GM12878 (cell line): ENCODE results near the gene THAP4. TPM values are rescaled to one million over a fixed set of nuclear protein-coding genes. Genes with fewer than 3 reads are reported as not detected.

Experiments used
- ATAC-seq: fragments of 200-7000 bp; cut with Tn5 transposase; 3 replicates; pipeline ENCODE4 v1.9.1; 2020; ENCODE audit warnings: mild to moderate bottlenecking, moderate library complexity
- BruUV-seq: library from RNA; stranded (reverse); fragments of 400-500 nt; replicated peaks from 2 replicates; lab custom pipeline; 2021; lab: Mats Ljungman, UMichigan
- CTCF ChIA-PET: fragments of 300-600 bp; sonication (Branson Sonifier 250); formaldehyde crosslinking; extraction: SDS; loops from one replicate; lab custom pipeline; 2021; ENCODE audit warnings: inconsistent platforms; lab: Yijun Ruan, JAX
- POLR2A ChIA-PET: fragments of 350-600 bp; formaldehyde crosslinking; extraction: SDS; loops from one replicate; lab custom pipeline; 2021; ENCODE audit warnings: inconsistent platforms; lab: Charles Lee
- RAD21 ChIA-PET: fragments of 300-600 bp; sonication (Branson Sonifier 250); formaldehyde crosslinking; loops from one replicate; lab custom pipeline; 2023; ENCODE audit warnings: antibody characterized with exemption; ENCODE audit not compliant: unreplicated experiment; lab: Charles Lee
- SMC1A ChIA-PET: fragments of 300-600 bp; sonication (Branson Sonifier 250); formaldehyde crosslinking; loops from one replicate; lab custom pipeline; 2023; ENCODE audit not compliant: unreplicated experiment, uncharacterized antibody; lab: Charles Lee
- DNase-seq: peaks from one replicate; pipeline ENCODE4 v3.0.0-alpha.2; 2011; ENCODE audit warnings: low read depth, low spot score
- FAIRE-seq: peaks from 3 replicates; lab custom pipeline; 2011; peaks lifted over from hg19 to GRCh38; lab: Jason Lieb, UNC
- H2AFZ ChIP-seq: 2 replicates; pipeline ENCODE4 v1.6.0; 2011; ENCODE audit warnings: low read depth, low read length, control low read depth; ENCODE audit not compliant: control insufficient read depth
- H3K27ac ChIP-seq: 2 replicates; pipeline ENCODE4 v1.5.1; 2011; ENCODE audit warnings: control low read depth; ENCODE audit not compliant: control insufficient read depth, insufficient read depth
- H3K27me3 ChIP-seq, 2 experiments: replicated peaks in 1 of 2; 2 replicates each; pipeline versions ENCODE4 v1.6.0 to v1.6.1; 2011; ENCODE audit warnings: low read length in 1 of 2; ENCODE audit not compliant: control insufficient read depth in 2 of 2, insufficient read depth in 2 of 2
- H3K36me3 ChIP-seq, 2 experiments: 2 replicates each; pipeline ENCODE4 v1.5.1; 2011; ENCODE audit warnings: low read length in 1 of 2; ENCODE audit not compliant: control insufficient read depth in 2 of 2, insufficient read depth in 2 of 2
- H3K4me1 ChIP-seq: 2 replicates; pipeline ENCODE4 v1.6.1; 2011; ENCODE audit warnings: mild to moderate bottlenecking, low read length, moderate library complexity, mixed read lengths; ENCODE audit not compliant: control insufficient read depth, insufficient read depth
- H3K4me2 ChIP-seq: 2 replicates; pipeline ENCODE4 v1.6.0; 2011; ENCODE audit warnings: control low read depth; ENCODE audit not compliant: control insufficient read depth, insufficient read depth
- H3K4me3 ChIP-seq: fragments of 200-600 bp; sonication (generic); 2 replicates; pipeline ENCODE4 v1.5.1; 2016
- H3K79me2 ChIP-seq: 2 replicates; pipeline ENCODE4 v1.6.0; 2011; ENCODE audit warnings: low read length; ENCODE audit not compliant: control insufficient read depth, insufficient read depth
- H3K9ac ChIP-seq: 2 replicates; pipeline ENCODE4 v1.8.0; 2011; ENCODE audit warnings: low read length, control low read depth, mixed read lengths; ENCODE audit not compliant: control insufficient read depth, insufficient read depth
- H3K9me3 ChIP-seq: replicated peaks from 3 replicates; pipeline ENCODE4 v1.5.1; 2011; ENCODE audit warnings: mild to moderate bottlenecking, low read length; ENCODE audit not compliant: control insufficient read depth, insufficient read depth
- H4K20me1 ChIP-seq: 2 replicates; pipeline ENCODE4 v1.6.0; 2011; ENCODE audit not compliant: control insufficient read depth, insufficient read depth
- CBFB ChIP-seq: IDR thresholded peaks from 2 replicates; pipeline ENCODE4 v1.6.1; 2016; ENCODE audit warnings: antibody characterized with exemption, low read depth
- ESRRA ChIP-seq: IDR thresholded peaks from 2 replicates; pipeline ENCODE4 v1.6.1; 2012; ENCODE audit warnings: mild to moderate bottlenecking, low read length, improper control_type of control experiment
- EZH2 ChIP-seq: IDR thresholded peaks from 2 replicates; pipeline ENCODE4 v1.6.1; 2012; ENCODE audit warnings: low read depth, mild to moderate bottlenecking, control low read depth, inconsistent platforms, low read length, borderline replicate concordance; ENCODE audit not compliant: control insufficient read depth
- GATAD2B ChIP-seq: fragments of 450-650 bp; conservative IDR thresholded peaks from 2 replicates; pipeline ENCODE4 v1.6.1; 2017; ENCODE audit warnings: low read depth, mild to moderate bottlenecking, moderate library complexity
- MTA2 ChIP-seq: fragments of 450-650 bp; IDR thresholded peaks from 2 replicates; pipeline ENCODE4 v1.6.1; 2016; ENCODE audit warnings: low read depth, mild to moderate bottlenecking, moderate library complexity
- NR2C1 ChIP-seq: fragments of 450-650 bp; IDR thresholded peaks from 2 replicates; pipeline ENCODE4 v1.6.1; 2017; ENCODE audit warnings: antibody characterized with exemption, mild to moderate bottlenecking, moderate library complexity
- RCOR1 ChIP-seq: conservative IDR thresholded peaks from 2 replicates; pipeline ENCODE4 v1.6.1; 2012; ENCODE audit warnings: low read depth, low read length, improper control_type of control experiment
- SIX5 ChIP-seq: IDR thresholded peaks from 2 replicates; pipeline ENCODE4 v1.6.1; 2011; ENCODE audit warnings: mild to moderate bottlenecking, low read depth, low read length, moderate library complexity; ENCODE audit not compliant: severe bottlenecking
- SPI1 ChIP-seq: IDR thresholded peaks from 2 replicates; pipeline ENCODE4 v1.6.1; 2011; ENCODE audit warnings: low read depth, mild to moderate bottlenecking, low read length, moderate library complexity, borderline replicate concordance; ENCODE audit not compliant: insufficient read depth
- STAT1 ChIP-seq: fragments of 450-650 bp; conservative IDR thresholded peaks from 2 replicates; pipeline ENCODE4 v1.6.1; 2014; ENCODE audit warnings: antibody characterized with exemption, mild to moderate bottlenecking
- SUZ12 ChIP-seq: fragments of 200-600 bp; sonication (generic); IDR thresholded peaks from one replicate; pipeline ENCODE4 v1.6.1; 2018; ENCODE audit warnings: antibody characterized with exemption, mild to moderate bottlenecking; ENCODE audit not compliant: unreplicated experiment
- ZBED1 ChIP-seq: IDR thresholded peaks from 2 replicates; pipeline ENCODE4 v1.6.1; 2016; ENCODE audit warnings: borderline replicate concordance
- ZNF274 ChIP-seq: IDR thresholded peaks from one replicate; pipeline ENCODE4 v1.8.0; 2011; ENCODE audit not compliant: insufficient read length, insufficient read depth
- ZNF622 ChIP-seq: fragments of 450-650 bp; IDR thresholded peaks from 2 replicates; pipeline ENCODE4 v1.6.1; 2017; ENCODE audit warnings: mild to moderate bottlenecking, inconsistent platforms
- WGBS: methylation state at CpG from one replicate; pipeline ENCODE4 v1.1.6; 2016; ENCODE audit warnings: low lambda C conversion rate; ENCODE audit not compliant: insufficient replicate concordance, insufficient coverage; ENCODE audit errors: missing lambda C conversion rate; 5-methylcytosine and 5-hydroxymethylcytosine counted together
- in situ Hi-C: fragments of 300-500 bp; cut with MboI; formaldehyde crosslinking; loops from 9 replicates; pipeline ENCODE4 v1.14.3; 2018; ENCODE audit warnings: mixed read lengths
- intact Hi-C: fragments of 100-400 bp; cut with micrococcal nuclease; formaldehyde crosslinking; loops from one replicate; pipeline ENCODE4 v1.14.2; 2022; ENCODE audit not compliant: unreplicated experiment
- polyA plus RNA-seq, 11 experiments: library from polyadenylated mRNA; depleted of rRNA in 4 of 11; unstranded in 6 of 11; stranded (reverse) in 5 of 11; fragments of >200 nt; fragmentation: Nextera tagmentation in 4 of 11; fragmentation: Illumina TruSeq in 1 of 11; extraction: Ambion mirVana in 4 of 11; extraction: Trizol in 1 of 11; gene quantifications; 1 replicate in 1 of 11; 2 replicates in 10 of 11; pipeline versions ENCODE4 v1.2.1 to v1.2.3, GENCODE V29; 2011 to 2016; ENCODE audit warnings: inconsistent platforms in 2 of 11, missing spikeins in 2 of 11, low read depth in 1 of 11
- total RNA-seq, 4 experiments: library from RNA; depleted of rRNA in 3 of 4; stranded (reverse); fragments of >200 nt in 3 of 4; fragmentation: Illumina TruSeq in 1 of 4; extraction: Trizol in 1 of 4; gene quantifications; 2 replicates each; pipeline versions ENCODE4 v1.2.1 to v1.2.3, GENCODE V29; 2013 to 2021
- TF ChIP-seq, protein P1 (sequence below), 3 experiments: IDR thresholded peaks in 2 of 3; conservative IDR thresholded peaks in 1 of 3; 2 replicates each; pipeline ENCODE4 v1.5.1; 2011; ENCODE audit warnings: low read depth in 3 of 3, low read length in 3 of 3, mild to moderate bottlenecking in 3 of 3, control low read depth in 2 of 3, moderate library complexity in 2 of 3, inconsistent platforms in 1 of 3, mixed read lengths in 1 of 3; ENCODE audit not compliant: control insufficient read depth in 2 of 3, insufficient read depth in 1 of 3; ENCODE audit errors: extremely low read depth in 1 of 3
- TF ChIP-seq, protein P2 (sequence below): IDR thresholded peaks from 2 replicates; pipeline ENCODE4 v1.6.1; 2011; ENCODE audit warnings: low read depth, low read length, improper control_type of control experiment, borderline replicate concordance
- TF ChIP-seq, protein P3 (sequence below): IDR thresholded peaks from 2 replicates; pipeline ENCODE4 v1.6.1; 2012; ENCODE audit warnings: mild to moderate bottlenecking, low read depth, low read length

The THAP4 gene
- total and polyA plus RNA-seq, 10 of the 15 experiments (the other 5 are each of a cell fraction or from before 2014, with no cell fraction given), result 12.9 to 67.7 (median 44.5) TPM

DNA sequence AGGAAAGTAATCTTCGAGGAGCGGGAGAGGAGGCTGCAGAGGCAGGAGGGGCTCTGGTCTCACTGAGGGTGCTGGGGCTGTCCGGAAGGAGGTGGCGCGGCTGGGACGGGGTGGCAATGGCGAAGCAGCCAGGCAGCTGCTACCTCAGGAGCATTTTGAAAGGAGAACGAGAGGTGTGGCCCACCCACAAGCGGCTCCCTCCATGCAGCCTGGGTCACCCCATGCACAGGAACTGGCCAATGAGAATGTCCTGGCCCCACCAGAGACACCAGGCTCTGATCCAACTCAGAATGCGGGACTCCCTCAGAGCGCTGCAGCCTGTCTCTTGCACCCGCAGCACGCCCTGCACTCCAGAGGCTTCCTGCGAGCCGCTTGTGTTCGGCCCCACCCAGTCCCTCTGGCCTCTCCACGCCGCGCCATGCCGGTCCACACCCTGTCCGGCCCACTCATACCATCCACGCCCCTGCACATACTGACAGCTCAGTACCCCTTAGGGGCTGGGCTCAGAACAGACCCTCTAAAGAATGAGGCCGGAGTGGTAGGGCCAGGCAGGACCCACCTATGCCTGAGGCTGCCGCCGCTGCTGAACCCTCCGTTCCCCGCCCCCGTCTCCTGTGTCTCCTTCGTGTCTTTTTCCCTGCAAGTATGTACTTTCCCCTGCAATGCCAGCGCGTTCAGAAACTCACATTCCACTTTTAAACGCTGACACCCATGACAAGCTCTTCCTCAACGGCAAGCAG lies 84.8 kb downstream of the THAP4 start:
- H3K9me3 ChIP-seq, result no peaks in the 10 kb centered on the region; the same call in 2 of the 3 replicates
- SMC1A ChIA-PET, result no interaction called here
- DNase-seq, result no peak
- H3K9ac ChIP-seq, result no peak overlapping the region
- intact Hi-C loops, result no loop called here
- no peak overlapping the region for H3K4me2 ChIP-seq
- BruUV-seq, result no TSS peak
- no peak overlapping the region for H2AFZ ChIP-seq
- ATAC-seq, result no peak
- POLR2A ChIA-PET, result no interaction called here
- WGBS, result 66% methylated on average over 33 of the region's 33 CpGs
- RAD21 ChIA-PET, result no interaction called here
- in situ Hi-C loops, result no loop called here
- H3K4me1 ChIP-seq, result no peaks in the 10 kb centered on the region
- H3K4me3 ChIP-seq, result no peak overlapping the region
- H3K36me3 ChIP-seq, result no peaks in the 10 kb centered on the region
- H3K79me2 ChIP-seq, result no peaks in the 10 kb centered on the region
- FAIRE-seq, result no peak
- TF ChIP-seq, protein P1, sequence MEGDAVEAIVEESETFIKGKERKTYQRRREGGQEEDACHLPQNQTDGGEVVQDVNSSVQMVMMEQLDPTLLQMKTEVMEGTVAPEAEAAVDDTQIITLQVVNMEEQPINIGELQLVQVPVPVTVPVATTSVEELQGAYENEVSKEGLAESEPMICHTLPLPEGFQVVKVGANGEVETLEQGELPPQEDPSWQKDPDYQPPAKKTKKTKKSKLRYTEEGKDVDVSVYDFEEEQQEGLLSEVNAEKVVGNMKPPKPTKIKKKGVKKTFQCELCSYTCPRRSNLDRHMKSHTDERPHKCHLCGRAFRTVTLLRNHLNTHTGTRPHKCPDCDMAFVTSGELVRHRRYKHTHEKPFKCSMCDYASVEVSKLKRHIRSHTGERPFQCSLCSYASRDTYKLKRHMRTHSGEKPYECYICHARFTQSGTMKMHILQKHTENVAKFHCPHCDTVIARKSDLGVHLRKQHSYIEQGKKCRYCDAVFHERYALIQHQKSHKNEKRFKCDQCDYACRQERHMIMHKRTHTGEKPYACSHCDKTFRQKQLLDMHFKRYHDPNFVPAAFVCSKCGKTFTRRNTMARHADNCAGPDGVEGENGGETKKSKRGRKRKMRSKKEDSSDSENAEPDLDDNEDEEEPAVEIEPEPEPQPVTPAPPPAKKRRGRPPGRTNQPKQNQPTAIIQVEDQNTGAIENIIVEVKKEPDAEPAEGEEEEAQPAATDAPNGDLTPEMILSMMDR (IDR thresholded peaks at IDR 0.05 in 2 of 3, conservative IDR thresholded peaks at IDR 0.05 in 1 of 3; ENCODE audit: control insufficient read depth in 2 of 3, extremely low read depth in 1 of 3, insufficient read depth in 1 of 3, low read depth in 3 of 3, low read length in 3 of 3), result no peak
- TF ChIP-seq SPI1, result no peak
- no peak for TF ChIP-seq GATAD2B
- TF ChIP-seq ESRRA, result no peak
- no peak for TF ChIP-seq EZH2
- no peak for TF ChIP-seq CBFB
- no peak for TF ChIP-seq ZNF274
- TF ChIP-seq STAT1, result no peak
- TF ChIP-seq RCOR1, result no peak
- no peak for TF ChIP-seq SIX5
- no peak for TF ChIP-seq ZNF622
- TF ChIP-seq, protein P2, sequence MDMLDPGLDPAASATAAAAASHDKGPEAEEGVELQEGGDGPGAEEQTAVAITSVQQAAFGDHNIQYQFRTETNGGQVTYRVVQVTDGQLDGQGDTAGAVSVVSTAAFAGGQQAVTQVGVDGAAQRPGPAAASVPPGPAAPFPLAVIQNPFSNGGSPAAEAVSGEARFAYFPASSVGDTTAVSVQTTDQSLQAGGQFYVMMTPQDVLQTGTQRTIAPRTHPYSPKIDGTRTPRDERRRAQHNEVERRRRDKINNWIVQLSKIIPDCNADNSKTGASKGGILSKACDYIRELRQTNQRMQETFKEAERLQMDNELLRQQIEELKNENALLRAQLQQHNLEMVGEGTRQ, result no peak
- no peak for TF ChIP-seq MTA2
- TF ChIP-seq SUZ12, result no peak
- TF ChIP-seq NR2C1, result no peak
- no peak for TF ChIP-seq ZBED1
- TF ChIP-seq, protein P3, sequence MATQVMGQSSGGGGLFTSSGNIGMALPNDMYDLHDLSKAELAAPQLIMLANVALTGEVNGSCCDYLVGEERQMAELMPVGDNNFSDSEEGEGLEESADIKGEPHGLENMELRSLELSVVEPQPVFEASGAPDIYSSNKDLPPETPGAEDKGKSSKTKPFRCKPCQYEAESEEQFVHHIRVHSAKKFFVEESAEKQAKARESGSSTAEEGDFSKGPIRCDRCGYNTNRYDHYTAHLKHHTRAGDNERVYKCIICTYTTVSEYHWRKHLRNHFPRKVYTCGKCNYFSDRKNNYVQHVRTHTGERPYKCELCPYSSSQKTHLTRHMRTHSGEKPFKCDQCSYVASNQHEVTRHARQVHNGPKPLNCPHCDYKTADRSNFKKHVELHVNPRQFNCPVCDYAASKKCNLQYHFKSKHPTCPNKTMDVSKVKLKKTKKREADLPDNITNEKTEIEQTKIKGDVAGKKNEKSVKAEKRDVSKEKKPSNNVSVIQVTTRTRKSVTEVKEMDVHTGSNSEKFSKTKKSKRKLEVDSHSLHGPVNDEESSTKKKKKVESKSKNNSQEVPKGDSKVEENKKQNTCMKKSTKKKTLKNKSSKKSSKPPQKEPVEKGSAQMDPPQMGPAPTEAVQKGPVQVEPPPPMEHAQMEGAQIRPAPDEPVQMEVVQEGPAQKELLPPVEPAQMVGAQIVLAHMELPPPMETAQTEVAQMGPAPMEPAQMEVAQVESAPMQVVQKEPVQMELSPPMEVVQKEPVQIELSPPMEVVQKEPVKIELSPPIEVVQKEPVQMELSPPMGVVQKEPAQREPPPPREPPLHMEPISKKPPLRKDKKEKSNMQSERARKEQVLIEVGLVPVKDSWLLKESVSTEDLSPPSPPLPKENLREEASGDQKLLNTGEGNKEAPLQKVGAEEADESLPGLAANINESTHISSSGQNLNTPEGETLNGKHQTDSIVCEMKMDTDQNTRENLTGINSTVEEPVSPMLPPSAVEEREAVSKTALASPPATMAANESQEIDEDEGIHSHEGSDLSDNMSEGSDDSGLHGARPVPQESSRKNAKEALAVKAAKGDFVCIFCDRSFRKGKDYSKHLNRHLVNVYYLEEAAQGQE, result no peak
- TF ChIP-seq, all 136 proteins: peak for 0
- CTCF ChIA-PET, result no interaction called here
- no peak overlapping the region for H3K27ac ChIP-seq
- H3K27me3 ChIP-seq, result no peaks in the 10 kb centered on the region; a peak in 1 of 4 replicates
- H4K20me1 ChIP-seq, result no peaks in the 10 kb centered on the region
